ENCODE measurements around the gene INSR.
"Not testable (repeated sequence)": the region's sequence is repeated elsewhere in the genome, so short reads cannot be mapped to it uniquely, and the experiment has no call there.

Gene INSR

GRCh38 chr19:7258041-7258839 is 36.0 kb downstream of the INSR start:
- no peak for DNase-seq (ENCODE audit: low read depth)

- DNase-seq (ENCODE audit: low read depth): peak; percentile 44
These were observed 36.8 kb downstream of the INSR start for GRCh38 chr19:7257148-7258040.

DNA sequence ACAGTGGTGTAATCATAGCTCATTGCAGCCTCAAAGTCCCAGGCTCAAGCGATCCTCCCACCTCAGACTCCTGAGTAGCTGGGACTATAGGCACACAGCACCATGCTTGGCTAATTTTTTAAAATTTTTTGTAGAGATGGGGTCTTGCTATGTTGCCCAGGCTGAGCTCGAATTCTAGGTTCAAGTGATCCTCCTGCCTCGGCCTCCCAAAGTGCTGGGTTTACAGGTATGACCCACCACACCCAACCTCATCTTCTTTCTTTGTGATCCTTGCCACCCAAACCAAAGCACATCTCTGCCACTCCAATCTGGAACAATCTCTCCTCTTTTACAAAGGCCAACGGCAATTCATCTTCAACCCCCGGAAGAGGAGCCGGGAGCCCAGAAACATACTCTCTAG is 38.6 kb downstream of the INSR start:
- DNase-seq (ENCODE audit: low read depth): no peak

DNA sequence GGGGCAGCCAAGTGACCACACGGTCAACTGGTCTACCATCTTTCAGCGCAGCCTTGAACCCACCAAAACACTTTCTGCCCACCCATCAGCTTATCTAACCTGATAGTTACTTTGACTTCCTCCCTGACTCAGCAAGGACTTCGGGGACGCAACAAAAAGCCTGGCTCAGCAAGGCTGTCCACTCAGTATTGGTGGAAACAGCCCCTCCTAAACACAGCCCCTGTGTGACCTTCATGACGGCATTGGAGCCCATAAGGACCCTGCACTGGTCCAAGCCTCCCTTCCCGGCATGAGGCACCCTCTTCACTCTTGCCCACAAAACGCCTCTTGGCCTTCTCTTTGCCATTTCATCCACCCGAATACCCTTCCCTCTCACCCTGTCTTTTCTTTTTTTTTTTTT is 39.1 kb downstream of the INSR start:
- no peak for DNase-seq (ENCODE audit: low read depth)

- DNase-seq (ENCODE audit: low read depth): no peak
These were observed 39.6 kb downstream of the INSR start for GRCh38 chr19:7254590-7254989.

- no peak for DNase-seq (ENCODE audit: low read depth)
These were observed 41.9 kb downstream of the INSR start for GRCh38 chr19:7252364-7252763.

GRCh38 chr19:7251494-7251893 is 42.7 kb downstream of the INSR start:
- no peak for DNase-seq (ENCODE audit: low read depth)

DNA sequence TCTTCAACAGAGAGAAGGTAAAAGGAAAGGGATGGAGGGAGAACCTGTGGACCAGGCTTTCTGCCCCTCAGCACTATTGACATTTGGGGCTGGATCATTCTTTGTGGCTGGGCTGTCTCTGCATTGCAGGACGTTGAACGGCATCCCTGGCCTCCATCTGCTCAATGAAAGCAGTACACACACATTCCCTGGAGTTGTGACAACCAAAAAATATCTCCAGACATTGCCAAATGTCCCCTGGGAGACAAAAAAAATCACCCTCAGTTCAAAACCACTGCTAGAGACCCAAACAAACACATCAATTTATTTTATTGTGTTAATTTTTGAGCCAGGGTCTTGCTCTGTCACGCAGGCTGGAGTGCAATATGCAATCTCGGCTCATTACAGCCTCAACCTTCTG is 43.3 kb downstream of the INSR start:
- no peak for DNase-seq (ENCODE audit: low read depth)

GRCh38 chr19:7250057-7250596 is 44.1 kb downstream of the INSR start:
- no peak for DNase-seq (ENCODE audit: low read depth)

GRCh38 chr19:7247155-7247554 is 47.1 kb downstream of the INSR start:
- no peak for DNase-seq (ENCODE audit: low read depth)

- DNase-seq (ENCODE audit: low read depth): no peak
These were observed 47.6 kb downstream of the INSR start for GRCh38 chr19:7246601-7247000.

DNA sequence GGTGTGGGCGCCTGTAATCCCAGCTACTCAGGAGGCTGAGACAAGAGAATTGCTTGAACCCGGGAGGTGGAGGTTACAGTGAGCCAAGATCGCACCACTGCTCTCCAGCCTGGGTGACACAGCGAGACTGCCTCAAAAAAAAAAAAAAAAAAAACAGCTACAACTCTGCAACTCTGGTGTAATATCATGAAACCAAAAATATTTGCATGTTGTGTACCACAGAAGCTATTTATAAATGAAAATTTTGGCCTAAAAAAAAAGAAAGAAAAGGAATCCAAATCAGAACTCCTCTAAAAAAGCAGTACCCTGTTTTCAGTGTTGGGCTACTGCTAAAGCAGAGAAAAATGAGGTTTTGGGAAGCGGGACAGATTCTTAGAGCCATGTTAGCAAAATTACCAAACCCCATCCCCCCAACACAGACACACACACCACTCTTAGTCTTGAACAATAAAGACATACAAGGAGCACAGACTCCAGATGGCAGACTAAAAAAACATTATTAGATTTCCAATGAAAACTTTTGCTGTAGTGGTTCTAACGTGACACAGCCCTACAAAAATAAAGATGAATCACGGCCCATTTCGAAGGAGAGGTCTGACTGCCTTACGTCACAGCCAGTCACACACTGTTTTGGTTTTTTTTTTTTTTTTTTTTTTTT is 51.5 kb downstream of the INSR start:
- DNase-seq (ENCODE audit: low read depth): no peak

- no peak for DNase-seq (ENCODE audit: low read depth)
These were observed 56.2 kb downstream of the INSR start for GRCh38 chr19:7238051-7238450.

DNA sequence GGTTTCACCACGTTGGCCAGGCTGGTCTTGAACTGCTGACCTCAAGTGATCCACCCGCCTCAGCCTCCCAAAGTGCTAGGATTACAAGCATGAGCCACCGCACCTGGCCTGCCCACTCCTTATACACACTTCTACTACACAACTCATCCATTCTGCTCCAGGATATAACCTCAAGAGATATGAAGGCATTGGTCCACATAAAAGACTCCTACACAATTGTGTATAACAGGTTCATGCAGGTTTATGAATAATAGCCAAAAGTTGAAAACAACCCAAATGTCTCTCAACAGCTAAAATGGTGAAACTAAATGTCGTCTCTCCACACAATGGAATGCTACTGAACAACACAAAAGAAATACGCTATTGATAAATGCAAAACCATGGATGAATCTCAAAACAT is 58.1 kb downstream of the INSR start:
- no peak for DNase-seq (ENCODE audit: low read depth)

DNA sequence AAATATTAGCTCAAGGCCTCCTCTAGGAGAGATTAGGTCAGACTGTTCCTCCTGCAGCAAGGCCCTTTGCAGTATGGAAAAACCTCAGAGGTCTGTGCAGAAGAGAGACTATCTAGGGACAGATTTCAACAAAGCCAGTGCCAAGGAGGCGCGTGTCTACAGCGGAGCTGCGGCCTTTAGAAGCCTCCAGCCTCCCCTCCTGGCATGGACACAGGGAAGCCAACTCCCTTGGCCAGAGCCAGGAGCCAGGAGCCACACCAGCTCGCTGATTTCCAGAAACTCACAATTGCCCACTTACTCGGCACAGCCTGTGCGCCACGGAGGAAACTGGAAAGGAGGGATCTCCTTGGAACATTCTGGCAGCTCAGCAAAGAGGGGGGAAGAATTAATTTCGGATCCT is 63.4 kb downstream of the INSR start:
- no peak for DNase-seq (ENCODE audit: low read depth)

DNA sequence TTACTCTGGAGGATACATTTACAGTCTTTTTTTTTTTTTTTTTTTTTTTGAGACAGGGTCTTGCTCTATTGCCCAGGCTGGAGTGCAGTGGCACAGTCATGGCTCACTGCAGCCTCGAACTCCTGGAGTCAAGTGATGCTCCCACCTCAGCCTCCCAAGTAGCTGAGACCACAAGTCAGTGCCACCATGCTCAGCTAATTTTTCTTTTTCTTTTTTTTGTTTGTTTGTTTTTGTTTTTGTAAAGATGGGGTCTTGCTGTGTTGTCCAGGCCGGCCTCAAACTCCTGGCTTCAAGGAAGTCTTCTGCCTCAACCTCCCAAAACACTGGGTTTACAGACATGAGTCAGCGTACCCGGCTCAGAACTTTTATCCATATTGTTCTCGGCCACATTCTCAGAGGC is 64.5 kb downstream of the INSR start:
- DNase-seq (ENCODE audit: low read depth): no peak

DNA sequence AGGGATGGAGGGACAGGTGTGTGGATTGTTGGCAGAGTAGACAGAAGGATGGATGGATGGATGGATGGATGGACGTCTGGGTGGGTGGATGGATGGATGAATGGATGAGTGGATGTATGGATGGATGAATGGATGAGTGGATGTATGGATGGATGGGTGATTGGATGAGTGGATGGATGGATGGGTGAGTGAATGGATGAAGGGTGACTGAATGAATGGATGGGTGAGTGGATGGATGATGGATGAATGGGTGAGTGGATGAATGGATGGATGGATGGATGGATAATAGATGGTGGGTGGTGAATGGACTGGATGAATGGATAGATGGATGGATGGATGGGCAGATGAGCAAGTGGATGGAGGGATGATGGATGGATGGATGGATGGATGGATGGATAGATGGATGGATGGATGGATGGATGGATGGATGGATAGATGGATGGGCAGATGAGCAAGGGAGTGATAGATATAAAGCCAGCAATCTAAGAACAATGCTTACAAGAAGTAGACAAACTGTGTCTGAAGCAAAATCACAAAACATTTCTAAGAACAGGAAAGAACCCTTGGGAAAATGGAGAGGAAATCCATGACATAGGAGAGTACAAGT is 65.2 kb downstream of the INSR start:
- DNase-seq (ENCODE audit: low read depth): no peak

GRCh38 chr19:7227735-7228134 is 66.5 kb downstream of the INSR start:
- DNase-seq (ENCODE audit: low read depth): no peak

GRCh38 chr19:7227149-7227548 is 67.1 kb downstream of the INSR start:
- DNase-seq (ENCODE audit: low read depth): not testable (repeated sequence)

DNA sequence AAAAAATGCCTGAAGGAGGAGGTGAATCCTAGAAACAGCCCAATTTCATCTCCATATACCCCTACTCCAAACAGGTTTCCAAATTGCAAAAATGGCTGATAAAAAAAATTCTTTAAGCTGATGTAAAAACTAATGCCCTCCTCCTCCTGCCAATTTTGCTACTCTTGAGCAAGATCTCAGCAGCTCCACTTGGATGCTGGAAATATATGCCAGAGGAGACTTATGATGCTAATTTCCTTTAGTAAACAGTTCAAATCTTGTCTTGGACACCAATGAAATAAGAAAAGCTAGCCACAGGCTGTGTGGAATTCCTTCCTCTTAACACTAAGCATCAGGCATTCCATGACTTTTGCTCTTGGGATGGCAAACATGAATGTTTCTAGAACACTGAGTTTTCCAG is 67.5 kb downstream of the INSR start:
- no peak for DNase-seq (ENCODE audit: low read depth)

DNA sequence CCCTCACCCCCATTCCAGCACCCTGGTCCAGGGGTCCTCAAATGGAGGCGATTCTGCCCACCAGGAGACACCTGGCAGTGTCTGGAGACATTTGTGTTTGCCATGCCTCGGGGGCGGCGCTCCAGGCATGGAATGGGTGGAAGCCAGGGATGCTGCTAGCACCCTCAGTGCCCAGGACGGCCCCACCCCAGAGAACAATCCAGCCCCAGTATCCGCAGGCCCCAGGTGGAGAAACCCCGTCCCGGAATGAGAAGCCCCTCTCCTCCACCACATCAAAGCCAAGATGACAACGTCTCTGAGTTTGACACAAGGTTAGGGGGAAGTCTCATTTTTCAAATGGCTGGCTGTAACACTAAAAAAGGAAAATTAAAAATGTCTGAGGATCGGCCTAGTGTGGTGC is 68.5 kb downstream of the INSR start:
- no peak for DNase-seq (ENCODE audit: low read depth)

DNA sequence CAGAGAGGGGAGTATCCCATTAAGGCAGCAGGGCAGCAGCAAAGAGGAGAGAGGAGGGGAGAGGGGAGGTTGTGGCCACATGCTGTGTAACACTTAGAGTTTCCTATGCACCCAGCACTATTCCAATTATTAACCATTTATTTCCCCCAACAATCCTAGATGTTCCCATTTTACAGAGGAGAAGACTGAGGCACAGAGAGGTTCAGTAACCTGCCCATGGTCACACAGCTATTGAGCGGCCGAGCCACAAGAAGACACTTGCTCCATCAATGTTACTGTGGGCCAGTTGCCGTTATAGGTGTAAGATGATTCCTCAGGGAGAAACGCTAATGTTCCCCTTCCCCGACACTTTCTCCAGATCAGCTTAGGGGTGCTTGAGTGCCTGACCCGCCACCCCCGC is 69.2 kb downstream of the INSR start:
- no peak for DNase-seq (ENCODE audit: low read depth)

All from non-pigmented ciliary epithelial cell (primary cell).